ENCODE results near the gene ANK3.

- TF ChIP-seq CTCF (IDR thresholded peaks at IDR 0.05 in 8 of 11, conservative IDR thresholded peaks at IDR 0.05 in 3 of 11): no peak
- no peak for TF ChIP-seq POLR2A (IDR thresholded peaks at IDR 0.05)
- TF ChIP-seq POLR2AphosphoS5 (IDR thresholded peaks at IDR 0.05): no peak
Observed at GRCh38 chr10:60377955-60378354, 11.7 kb downstream of the ANK3 start.

Measured in spleen (tissue), 7 donors.